ENCODE results near the gene SPEM3. TPM values are rescaled to one million over a fixed set of nuclear protein-coding genes. Genes with fewer than 3 reads are reported as not detected.

Gene SPEM3
- total and polyA plus RNA-seq, 2 of the 13 experiments (the other 11 are each of a cell fraction or from before 2014, with no cell fraction given), result not detected

DNA sequence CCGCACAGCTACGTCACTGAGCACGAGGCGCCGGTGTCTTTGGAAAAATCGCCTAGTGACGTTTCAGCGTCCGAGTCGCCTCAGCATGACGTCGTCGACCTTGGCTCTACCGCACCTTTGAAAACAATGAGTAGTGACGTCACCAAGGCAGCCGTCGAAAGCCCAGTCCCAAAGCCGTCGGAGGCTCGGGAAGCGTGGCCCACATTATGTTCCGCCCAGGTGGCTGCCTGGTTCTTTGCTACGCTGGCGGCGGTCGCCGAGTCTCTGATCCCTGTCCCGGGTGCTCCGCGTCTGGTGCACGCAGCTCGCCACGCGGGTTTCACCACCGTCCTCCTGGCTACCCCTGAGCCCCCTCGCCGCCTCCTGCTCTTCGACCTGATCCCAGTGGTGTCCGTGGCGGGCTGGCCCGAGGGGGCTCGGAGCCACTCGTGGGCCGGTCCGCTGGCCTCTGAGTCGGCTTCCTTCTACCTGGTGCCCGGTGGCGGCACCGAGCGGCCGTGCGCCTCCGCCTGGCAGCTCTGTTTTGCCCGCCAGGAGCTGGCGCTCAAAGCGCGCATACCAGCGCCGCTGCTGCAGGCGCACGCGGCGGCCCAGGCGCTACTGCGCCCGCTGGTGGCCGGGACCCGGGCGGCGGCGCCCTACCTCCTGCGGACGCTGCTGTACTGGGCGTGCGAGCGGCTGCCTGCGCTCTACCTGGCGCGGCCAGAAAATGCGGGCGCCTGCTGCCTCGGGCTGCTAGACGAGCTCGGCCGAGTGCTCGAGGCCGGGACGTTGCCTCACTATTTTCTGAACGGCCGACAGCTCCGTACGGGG, 8.1 kb downstream of the SPEM3 start (continued):
- TF ChIP-seq NCOA2 (CRISPR knock-in tag; IDR thresholded peaks at IDR 0.05) (no peak), U2AF1 (optimal IDR thresholded peaks at IDR 0.05; ENCODE audit: low read depth, low read length) (no peak), REXO4 (CRISPR knock-in tag; IDR thresholded peaks at IDR 0.05; ENCODE audit: borderline replicate concordance) (no peak), ZNF460 (CRISPR knock-in tag; IDR thresholded peaks at IDR 0.05; ENCODE audit: borderline replicate concordance) (no peak), ZMYM2 (CRISPR knock-in tag; IDR thresholded peaks at IDR 0.05) (no peak), ZNF777 (CRISPR knock-in tag; IDR thresholded peaks at IDR 0.05) (no peak; the same call in 1 of the 2 replicates), MIER3 (CRISPR knock-in tag; IDR thresholded peaks at IDR 0.05; ENCODE audit: borderline replicate concordance) (no peak), ZNF678 (CRISPR knock-in tag; IDR thresholded peaks at IDR 0.05) (no peak), ZNF652 (CRISPR knock-in tag; IDR thresholded peaks at IDR 0.05; ENCODE audit: borderline replicate concordance, low read depth) (no peak), ZNF451 (CRISPR knock-in tag; IDR thresholded peaks at IDR 0.05) (no peak), ZNF724P (CRISPR knock-in tag; IDR thresholded peaks at IDR 0.05; ENCODE audit: borderline replicate concordance) (0 out of 2 replicates have a peak, but pooled peaks have one; percentile 29), SRF (IDR thresholded peaks at IDR 0.05; ENCODE audit: low read depth, low read length) (no peak), HDAC1 (CRISPR knock-in tag; IDR thresholded peaks at IDR 0.05) (peak; percentile 55; the same call in 1 of the 2 replicates)
- TF ChIP-seq, protein P1, sequence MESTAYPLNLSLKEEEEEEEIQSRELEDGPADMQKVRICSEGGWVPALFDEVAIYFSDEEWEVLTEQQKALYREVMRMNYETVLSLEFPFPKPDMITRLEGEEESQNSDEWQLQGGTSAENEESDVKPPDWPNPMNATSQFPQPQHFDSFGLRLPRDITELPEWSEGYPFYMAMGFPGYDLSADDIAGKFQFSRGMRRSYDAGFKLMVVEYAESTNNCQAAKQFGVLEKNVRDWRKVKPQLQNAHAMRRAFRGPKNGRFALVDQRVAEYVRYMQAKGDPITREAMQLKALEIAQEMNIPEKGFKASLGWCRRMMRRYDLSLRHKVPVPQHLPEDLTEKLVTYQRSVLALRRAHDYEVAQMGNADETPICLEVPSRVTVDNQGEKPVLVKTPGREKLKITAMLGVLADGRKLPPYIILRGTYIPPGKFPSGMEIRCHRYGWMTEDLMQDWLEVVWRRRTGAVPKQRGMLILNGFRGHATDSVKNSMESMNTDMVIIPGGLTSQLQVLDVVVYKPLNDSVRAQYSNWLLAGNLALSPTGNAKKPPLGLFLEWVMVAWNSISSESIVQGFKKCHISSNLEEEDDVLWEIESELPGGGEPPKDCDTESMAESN (CRISPR knock-in tag; conservative IDR thresholded peaks at IDR 0.05), result peak; percentile 55; the same call in 1 of the 2 replicates
- TF ChIP-seq, protein P2, sequence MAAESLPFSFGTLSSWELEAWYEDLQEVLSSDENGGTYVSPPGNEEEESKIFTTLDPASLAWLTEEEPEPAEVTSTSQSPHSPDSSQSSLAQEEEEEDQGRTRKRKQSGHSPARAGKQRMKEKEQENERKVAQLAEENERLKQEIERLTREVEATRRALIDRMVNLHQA (CRISPR knock-in tag; IDR thresholded peaks at IDR 0.05), result no peak
- TF ChIP-seq, protein P3, sequence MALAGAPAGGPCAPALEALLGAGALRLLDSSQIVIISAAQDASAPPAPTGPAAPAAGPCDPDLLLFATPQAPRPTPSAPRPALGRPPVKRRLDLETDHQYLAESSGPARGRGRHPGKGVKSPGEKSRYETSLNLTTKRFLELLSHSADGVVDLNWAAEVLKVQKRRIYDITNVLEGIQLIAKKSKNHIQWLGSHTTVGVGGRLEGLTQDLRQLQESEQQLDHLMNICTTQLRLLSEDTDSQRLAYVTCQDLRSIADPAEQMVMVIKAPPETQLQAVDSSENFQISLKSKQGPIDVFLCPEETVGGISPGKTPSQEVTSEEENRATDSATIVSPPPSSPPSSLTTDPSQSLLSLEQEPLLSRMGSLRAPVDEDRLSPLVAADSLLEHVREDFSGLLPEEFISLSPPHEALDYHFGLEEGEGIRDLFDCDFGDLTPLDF (CRISPR knock-in tag; IDR thresholded peaks at IDR 0.05), result no peak
- TF ChIP-seq, protein P4, sequence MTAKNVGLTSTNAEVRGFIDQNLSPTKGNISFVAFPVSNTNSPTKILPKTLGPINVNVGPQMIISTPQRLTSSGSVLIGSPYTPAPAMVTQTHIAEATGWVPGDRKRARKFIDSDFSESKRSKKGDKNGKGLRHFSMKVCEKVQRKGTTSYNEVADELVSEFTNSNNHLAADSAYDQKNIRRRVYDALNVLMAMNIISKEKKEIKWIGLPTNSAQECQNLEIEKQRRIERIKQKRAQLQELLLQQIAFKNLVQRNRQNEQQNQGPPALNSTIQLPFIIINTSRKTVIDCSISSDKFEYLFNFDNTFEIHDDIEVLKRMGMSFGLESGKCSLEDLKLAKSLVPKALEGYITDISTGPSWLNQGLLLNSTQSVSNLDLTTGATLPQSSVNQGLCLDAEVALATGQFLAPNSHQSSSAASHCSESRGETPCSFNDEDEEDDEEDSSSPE (CRISPR knock-in tag; IDR thresholded peaks at IDR 0.05), result 0 out of 2 replicates have a peak, but pooled peaks have one; percentile 40
- TF ChIP-seq, protein P5, sequence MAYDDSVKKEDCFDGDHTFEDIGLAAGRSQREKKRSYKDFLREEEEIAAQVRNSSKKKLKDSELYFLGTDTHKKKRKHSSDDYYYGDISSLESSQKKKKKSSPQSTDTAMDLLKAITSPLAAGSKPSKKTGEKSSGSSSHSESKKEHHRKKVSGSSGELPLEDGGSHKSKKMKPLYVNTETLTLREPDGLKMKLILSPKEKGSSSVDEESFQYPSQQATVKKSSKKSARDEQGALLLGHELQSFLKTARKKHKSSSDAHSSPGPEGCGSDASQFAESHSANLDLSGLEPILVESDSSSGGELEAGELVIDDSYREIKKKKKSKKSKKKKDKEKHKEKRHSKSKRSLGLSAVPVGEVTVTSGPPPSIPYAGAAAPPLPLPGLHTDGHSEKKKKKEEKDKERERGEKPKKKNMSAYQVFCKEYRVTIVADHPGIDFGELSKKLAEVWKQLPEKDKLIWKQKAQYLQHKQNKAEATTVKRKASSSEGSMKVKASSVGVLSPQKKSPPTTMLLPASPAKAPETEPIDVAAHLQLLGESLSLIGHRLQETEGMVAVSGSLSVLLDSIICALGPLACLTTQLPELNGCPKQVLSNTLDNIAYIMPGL (CRISPR knock-in tag; IDR thresholded peaks at IDR 0.05; ENCODE audit: borderline replicate concordance in 1 of 2, low read depth in 1 of 2), result peak; percentile 76 to 81
- TF ChIP-seq, protein P6, sequence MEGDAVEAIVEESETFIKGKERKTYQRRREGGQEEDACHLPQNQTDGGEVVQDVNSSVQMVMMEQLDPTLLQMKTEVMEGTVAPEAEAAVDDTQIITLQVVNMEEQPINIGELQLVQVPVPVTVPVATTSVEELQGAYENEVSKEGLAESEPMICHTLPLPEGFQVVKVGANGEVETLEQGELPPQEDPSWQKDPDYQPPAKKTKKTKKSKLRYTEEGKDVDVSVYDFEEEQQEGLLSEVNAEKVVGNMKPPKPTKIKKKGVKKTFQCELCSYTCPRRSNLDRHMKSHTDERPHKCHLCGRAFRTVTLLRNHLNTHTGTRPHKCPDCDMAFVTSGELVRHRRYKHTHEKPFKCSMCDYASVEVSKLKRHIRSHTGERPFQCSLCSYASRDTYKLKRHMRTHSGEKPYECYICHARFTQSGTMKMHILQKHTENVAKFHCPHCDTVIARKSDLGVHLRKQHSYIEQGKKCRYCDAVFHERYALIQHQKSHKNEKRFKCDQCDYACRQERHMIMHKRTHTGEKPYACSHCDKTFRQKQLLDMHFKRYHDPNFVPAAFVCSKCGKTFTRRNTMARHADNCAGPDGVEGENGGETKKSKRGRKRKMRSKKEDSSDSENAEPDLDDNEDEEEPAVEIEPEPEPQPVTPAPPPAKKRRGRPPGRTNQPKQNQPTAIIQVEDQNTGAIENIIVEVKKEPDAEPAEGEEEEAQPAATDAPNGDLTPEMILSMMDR (CRISPR knock-in tag; IDR thresholded peaks at IDR 0.05), result peak; percentile 81

Measured in HepG2 (cell line).